Fibroblast of skin of back (primary cell): ENCODE measurements around the gene NUBPL.
"Not testable (repeated sequence)": the region's sequence is repeated elsewhere in the genome, so short reads cannot be mapped to it uniquely, and the experiment has no call there.

Experiments
- DNase-seq: peaks from one replicate; pipeline ENCODE4 v3.0.0-alpha.2; 2013

Gene NUBPL

GRCh38 chr14:31578792-31579501 lies 17.7 kb downstream of the NUBPL start:
- DNase-seq: no peak

GRCh38 chr14:31580234-31580633 lies 19.0 kb downstream of the NUBPL start:
- no peak for DNase-seq

GRCh38 chr14:31582286-31582691 lies 21.1 kb downstream of the NUBPL start:
- DNase-seq: peak; percentile 55

DNA sequence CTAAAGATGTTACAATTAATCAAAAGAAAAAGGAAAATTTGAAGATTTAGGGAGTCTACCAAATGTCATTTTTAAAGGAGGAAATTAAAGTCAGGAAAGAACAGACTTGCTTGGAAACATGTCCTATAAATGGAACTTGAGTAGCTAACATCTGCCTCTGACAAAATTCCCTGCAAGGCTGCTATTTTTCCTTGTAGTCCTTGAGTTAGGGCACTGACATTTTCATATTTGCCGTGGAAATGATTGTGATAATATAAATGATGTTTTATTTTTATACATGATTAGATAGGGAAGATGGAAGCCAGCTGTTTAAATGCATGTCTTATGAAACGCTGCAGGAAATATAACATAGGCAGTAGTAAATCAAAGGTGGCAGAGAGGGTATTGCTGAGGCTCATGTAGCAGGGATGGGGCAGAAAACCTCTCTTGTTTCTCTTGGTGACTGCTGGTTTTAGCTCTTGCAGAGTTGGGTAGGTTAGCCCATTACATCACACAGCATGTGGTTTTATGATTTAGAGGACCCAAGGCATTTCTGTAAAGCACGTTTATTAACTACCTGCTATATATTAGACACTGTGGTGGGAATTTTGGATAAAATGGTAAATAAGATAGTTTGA lies 21.7 kb downstream of the NUBPL start:
- DNase-seq: no peak

- no peak for DNase-seq
Observed at GRCh38 chr14:31590206-31590605, 29.0 kb downstream of the NUBPL start.

DNA sequence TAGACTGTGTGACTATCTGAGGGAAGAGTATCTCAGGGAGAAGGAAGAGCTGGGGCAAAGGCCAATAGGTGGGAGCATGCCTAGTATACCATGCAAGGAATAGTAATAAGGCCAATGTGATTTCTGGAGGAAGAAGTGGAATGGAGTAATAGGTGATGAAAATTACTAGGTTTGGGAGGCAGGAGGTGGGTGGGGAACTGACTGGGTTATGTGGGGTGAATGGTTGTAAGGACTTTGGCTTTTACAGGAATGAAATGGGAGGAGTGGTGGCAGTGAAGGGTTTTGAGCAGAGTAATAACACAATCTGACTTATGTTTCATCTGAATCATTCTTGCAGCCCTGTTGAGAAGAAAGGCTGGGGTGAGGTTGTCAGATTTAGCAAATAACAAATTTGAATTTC lies 30.9 kb downstream of the NUBPL start:
- no peak for DNase-seq

GRCh38 chr14:31592631-31593030 lies 31.4 kb downstream of the NUBPL start:
- peak; percentile 29 for DNase-seq

- peak; percentile 53 for DNase-seq
Observed at GRCh38 chr14:31596342-31597095, 35.3 kb downstream of the NUBPL start.

DNA sequence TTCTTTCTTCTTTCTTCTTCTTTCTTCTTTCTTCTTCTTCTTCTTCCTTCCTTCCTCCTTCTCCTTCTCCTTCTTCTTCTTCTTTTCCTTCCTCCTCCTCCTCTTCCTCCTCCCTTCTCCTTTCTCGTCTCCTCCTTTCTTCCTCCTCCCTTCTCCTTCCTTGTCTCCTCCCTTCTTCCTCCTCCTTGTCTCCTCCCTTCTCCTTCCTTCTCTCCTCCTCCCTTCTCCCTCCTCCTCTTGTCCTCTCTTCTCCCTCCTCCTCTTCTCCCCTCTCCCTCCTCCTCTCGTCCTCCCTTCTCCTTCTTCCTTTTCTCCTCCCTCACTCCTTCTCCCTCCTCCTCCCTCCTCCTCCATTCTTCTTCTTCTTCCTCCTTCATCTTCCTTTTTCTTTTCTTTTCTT lies 44.5 kb downstream of the NUBPL start:
- DNase-seq: no peak

DNA sequence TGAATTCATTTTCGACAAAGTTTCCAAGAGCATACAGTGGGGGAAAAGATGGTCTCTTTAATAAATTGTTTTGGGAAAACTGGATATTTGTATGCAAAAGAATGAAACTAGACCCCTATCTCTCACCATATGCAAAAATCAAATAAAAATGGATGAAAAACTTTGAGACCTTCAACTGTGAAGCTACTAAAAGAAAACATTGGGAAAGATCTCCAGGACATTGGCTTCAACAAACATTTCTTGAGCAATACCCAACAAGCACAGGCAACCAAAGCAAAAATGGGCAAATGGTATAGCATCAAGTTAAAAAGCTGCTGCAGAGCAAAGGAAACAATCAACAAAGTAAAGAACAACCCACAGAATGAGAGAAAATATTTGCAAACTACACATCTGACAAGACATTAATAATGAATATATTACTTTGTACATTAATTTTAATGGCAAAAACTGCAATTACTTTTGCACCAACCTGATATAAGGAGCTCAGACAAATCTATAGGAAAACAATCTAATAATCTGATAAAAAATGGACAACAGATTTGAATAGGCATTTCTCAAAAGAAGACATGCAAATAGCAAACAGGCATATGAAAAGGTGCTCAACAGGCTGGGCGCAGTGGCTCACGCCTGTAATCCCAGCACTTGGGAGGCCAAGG lies 50.7 kb downstream of the NUBPL start:
- DNase-seq: no peak

- no peak for DNase-seq
Observed at GRCh38 chr14:31613188-31613587, 52.0 kb downstream of the NUBPL start.

DNA sequence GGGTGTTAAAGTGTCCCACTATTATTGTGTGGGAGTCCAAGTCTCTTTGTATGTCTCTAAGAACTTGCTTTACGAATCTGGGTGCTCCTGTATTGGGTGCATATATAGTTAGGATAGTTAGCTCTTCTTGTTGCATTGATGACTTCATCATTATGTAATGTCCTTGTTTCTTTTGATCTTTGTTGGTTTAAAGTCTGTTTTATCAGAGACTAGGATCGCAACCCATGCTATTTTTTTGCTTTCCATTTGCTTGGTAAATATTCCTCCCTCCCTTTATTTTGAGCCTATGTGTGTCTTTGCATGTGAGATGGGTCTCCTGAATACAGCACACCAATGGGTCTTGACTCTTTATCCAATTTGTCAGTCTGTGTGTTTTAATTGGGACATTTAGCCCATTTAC lies 57.7 kb downstream of the NUBPL start:
- DNase-seq: not testable (repeated sequence)

DNA sequence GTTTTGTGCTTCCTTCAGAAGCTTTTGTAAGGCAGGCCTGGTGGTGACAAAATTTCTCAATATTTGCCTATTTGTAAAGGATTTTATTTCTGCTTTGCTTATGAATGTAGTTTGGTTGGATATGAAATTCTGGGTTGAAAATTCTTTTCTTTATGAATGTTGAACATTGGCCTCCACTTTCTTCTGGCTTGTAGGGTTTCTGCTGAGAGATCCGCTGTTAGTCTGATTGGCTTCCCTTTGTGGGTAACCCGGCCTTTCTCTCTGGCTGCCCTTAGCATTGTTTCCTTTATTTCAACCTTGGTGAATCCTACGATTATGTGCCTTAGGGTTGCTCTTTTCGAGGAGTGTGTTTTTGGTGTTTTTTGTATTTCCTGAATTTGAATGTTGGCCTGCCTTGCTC lies 58.2 kb downstream of the NUBPL start:
- no peak for DNase-seq

GRCh38 chr14:31620898-31621297 lies 59.7 kb downstream of the NUBPL start:
- not testable (repeated sequence) for DNase-seq

- DNase-seq: no peak
Observed at GRCh38 chr14:31622060-31622459, 60.9 kb downstream of the NUBPL start.

GRCh38 chr14:31652900-31653299 lies 91.7 kb downstream of the NUBPL start:
- not testable (repeated sequence) for DNase-seq

DNA sequence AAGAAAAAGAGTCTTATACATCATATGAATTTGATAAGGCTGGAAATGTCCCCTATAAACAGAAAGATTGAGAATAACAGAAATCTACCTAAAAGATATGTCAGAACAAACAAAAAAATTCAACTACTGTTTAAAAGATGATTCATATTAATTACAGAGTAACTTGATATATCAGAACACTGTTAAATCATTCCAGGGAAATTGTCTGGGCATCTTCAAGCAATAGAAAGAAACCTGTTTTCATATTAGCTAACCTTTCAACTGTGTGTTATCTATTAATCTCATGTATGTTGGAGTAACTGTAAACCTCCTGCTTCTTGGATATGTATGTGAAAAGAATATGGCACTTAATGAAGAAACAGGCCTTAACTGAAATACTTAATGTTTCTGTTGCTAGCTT lies 96.7 kb downstream of the NUBPL start:
- no peak for DNase-seq

GRCh38 chr14:31659278-31659677 lies 98.1 kb downstream of the NUBPL start:
- no peak for DNase-seq

DNA sequence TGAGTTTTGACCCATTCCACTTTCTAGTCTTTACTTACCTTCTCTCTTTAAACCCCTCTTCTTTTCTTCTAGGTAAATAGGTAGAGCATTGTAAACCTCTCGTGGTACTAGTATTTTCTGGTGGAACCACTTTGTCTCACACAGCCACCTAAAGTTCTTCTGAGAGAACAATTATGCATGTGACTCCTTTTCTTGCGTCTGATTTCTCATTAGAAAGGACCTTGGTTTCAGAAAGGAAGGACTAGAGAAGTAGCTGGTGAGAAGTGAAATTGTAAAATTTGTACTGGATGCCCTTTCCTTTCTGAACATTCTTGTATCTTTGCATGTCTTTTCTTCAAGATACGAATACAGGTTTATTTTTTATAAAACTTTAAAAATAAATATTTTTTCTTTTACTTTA lies 99.0 kb downstream of the NUBPL start:
- no peak for DNase-seq

DNA sequence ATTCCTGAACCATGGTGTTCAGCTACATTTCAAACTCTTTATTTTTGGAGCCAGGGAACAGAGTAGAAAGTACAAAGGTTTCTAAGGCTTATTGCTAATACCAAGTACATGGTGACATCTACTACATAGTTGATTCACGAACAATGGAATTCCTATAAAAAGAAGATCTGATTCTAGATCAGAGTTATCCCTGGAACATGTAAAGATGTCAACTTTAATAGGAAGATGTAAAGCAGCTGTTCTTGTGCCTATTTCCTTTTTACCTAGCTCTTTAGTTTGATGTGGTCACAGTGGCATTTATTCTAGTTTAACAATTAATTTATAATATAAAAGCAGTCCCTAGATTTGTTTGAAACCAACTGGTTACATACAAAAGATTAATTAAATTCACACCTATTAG lies 99.5 kb downstream of the NUBPL start:
- DNase-seq: no peak

DNA sequence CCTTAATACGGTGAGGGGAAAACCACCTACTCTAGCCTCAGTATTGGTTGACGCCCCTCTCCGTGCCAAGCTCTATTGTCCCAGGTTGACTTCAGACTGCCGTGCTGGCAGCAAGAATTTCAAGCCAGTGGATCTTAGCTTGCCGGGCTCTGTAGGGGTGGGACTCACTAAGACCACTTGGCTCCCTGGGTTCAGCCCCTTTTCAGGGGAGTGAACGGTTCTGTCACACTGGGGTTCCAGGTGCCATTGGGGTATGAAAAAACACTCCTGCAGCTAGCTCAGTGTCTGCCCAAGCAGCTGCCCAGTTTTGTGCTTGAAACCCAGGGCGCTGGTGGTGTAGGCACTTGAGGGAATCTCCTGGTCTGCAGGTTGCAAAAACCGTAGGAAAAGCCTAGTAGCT lies 107.1 kb downstream of the NUBPL start:
- no peak for DNase-seq

GRCh38 chr14:31672709-31673108 lies 111.5 kb downstream of the NUBPL start:
- no peak for DNase-seq

GRCh38 chr14:31677052-31677451 lies 115.8 kb downstream of the NUBPL start:
- DNase-seq: no peak
